ENCODE measurements around the gene SPIRE1. TPM values are rescaled to one million over a fixed set of nuclear protein-coding genes. Genes with fewer than 3 reads are reported as not detected.
"Not testable (repeated sequence)": the region's sequence is repeated elsewhere in the genome, so short reads cannot be mapped to it uniquely, and the experiment has no call there.

Gene SPIRE1
- total RNA-seq, 2 experiments from 2014 or later: 0.99 to 1.4 TPM

DNA sequence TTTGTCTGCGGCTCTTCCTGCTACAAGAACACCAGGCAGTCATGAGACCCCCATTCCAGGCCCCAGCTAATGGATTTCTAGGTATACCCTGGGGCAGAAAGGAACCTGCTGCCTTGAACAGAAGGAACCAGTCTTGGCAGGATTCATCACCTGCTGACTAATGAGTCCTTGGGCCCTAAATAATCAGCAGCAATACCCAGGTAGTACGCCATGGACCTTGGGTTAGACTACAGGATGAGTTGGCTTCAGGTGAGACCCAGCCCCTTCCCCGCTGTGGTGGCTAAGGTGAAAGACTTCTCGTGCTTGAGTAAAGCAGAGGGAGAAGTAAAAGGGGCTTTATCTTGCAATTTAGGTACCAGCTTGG lies 105.0 kb downstream of the SPIRE1 start:
- Histone ChIP-seq H3K27me3 (ENCODE audit: control insufficient read depth in 1 of 2, insufficient read depth in 2 of 2, low read length in 2 of 2) (no peaks in the 10 kb centered on the region), H3K4me1 (ENCODE audit: insufficient read depth, low read length) (no peaks in the 10 kb centered on the region), H3K36me3 (ENCODE audit: insufficient read depth, low read length) (no peaks in the 10 kb centered on the region), H3K4me3 (ENCODE audit: low read length) (no peak overlapping the region), H3K9me3 (ENCODE audit: control insufficient read depth in 1 of 2, insufficient read depth in 1 of 2, low read length in 2 of 2) (peaks cover 0 to 15% of the 10 kb centered on the region in 2 experiments), H3K27ac (ENCODE audit: low read depth in 1 of 2, low read length in 2 of 2) (no peak overlapping the region)
- no peak overlapping the region for H3K4me3 Mint-ChIP-seq
- TF ChIP-seq, protein P1, sequence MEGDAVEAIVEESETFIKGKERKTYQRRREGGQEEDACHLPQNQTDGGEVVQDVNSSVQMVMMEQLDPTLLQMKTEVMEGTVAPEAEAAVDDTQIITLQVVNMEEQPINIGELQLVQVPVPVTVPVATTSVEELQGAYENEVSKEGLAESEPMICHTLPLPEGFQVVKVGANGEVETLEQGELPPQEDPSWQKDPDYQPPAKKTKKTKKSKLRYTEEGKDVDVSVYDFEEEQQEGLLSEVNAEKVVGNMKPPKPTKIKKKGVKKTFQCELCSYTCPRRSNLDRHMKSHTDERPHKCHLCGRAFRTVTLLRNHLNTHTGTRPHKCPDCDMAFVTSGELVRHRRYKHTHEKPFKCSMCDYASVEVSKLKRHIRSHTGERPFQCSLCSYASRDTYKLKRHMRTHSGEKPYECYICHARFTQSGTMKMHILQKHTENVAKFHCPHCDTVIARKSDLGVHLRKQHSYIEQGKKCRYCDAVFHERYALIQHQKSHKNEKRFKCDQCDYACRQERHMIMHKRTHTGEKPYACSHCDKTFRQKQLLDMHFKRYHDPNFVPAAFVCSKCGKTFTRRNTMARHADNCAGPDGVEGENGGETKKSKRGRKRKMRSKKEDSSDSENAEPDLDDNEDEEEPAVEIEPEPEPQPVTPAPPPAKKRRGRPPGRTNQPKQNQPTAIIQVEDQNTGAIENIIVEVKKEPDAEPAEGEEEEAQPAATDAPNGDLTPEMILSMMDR (IDR thresholded peaks at IDR 0.05): no peak
- ATAC-seq (ENCODE audit: poor library complexity) (no peak), DNase-seq (no peak)
- intact Hi-C loops (cut with DNase I, micrococcal nuclease): no loop called here
- POLR2A ChIA-PET: no interaction called here
- CTCF ChIA-PET: no interaction called here
- no peak overlapping the region for H3K27ac Mint-ChIP-seq
- H3K36me3 Mint-ChIP-seq (ENCODE audit: low read depth): no peaks in the 10 kb centered on the region
- H3K27me3 Mint-ChIP-seq: peaks cover 4% of the 10 kb centered on the region
- peaks cover 9% of the 10 kb centered on the region for H3K9me3 Mint-ChIP-seq
- H3K4me1 Mint-ChIP-seq (ENCODE audit: low read depth): no peaks in the 10 kb centered on the region

DNA sequence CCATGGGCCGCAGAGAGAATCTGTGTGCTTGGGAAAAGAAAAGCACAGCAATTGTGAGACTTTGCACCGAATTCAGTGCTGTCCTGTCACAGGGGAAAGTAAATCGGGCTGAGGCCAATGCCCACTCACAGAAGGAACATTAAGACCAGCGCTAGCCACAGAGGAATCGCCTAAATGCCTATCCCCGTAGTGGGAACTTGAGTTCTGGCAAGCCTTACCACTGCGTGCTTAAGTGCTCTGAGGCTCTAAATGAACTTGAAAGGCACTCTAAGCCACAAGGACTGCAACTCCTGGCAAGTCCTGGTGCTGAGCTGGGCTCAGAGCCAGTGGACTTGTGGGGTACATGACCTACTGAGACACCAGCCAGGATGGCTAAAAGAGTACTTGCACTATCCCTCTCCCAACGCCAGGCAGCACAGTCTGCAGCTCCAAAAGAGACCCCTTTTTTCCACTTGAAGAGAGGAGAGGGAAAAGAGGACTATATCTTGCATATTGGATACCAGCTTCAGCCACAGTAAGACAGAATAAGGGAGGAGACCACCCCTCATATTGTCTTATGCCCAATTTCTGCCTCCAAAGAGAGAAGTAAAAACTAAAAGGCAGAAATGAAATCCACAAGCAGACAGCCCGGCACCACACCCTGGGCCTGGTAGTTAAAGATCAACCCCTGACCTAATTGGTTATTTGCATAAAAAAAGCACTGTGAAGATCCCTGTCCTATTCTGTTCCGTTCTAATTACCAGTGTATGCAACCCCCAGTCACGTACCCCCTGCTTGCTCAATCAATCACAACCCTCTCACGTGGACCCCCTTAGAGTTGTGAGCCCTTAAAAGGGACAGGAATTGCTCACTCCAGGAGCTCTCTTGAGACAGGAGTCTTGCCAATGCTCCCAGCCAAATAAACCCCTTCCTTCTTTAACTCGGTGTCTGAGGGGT lies 105.7 kb downstream of the SPIRE1 start:
- POLR2A ChIA-PET; H3K36me3 ChIP-seq (ENCODE audit: insufficient read depth, low read length); DNase-seq; H3K27ac Mint-ChIP-seq; intact Hi-C loops (cut with DNase I, micrococcal nuclease); H3K4me3 ChIP-seq (ENCODE audit: low read length); H3K27ac ChIP-seq (ENCODE audit: low read depth in 1 of 2, low read length in 2 of 2); ATAC-seq (ENCODE audit: poor library complexity); H3K4me3 Mint-ChIP-seq; CTCF ChIA-PET; H3K27me3 Mint-ChIP-seq; H3K4me1 ChIP-seq (ENCODE audit: insufficient read depth, low read length); H3K36me3 Mint-ChIP-seq (ENCODE audit: low read depth); H3K9me3 Mint-ChIP-seq; H3K27me3 ChIP-seq (ENCODE audit: control insufficient read depth in 1 of 2, insufficient read depth in 2 of 2, low read length in 2 of 2); H3K4me1 Mint-ChIP-seq (ENCODE audit: low read depth): not testable (repeated sequence)
- H3K9me3 ChIP-seq (ENCODE audit: control insufficient read depth in 1 of 2, insufficient read depth in 1 of 2, low read length in 2 of 2): peaks cover 0 to 16% of the 10 kb centered on the region in 2 experiments

GRCh38 chr18:12551466-12551865 lies 106.4 kb downstream of the SPIRE1 start:
- intact Hi-C loops (cut with DNase I, micrococcal nuclease); H3K27me3 Mint-ChIP-seq; H3K27ac Mint-ChIP-seq; CTCF ChIA-PET; H3K9me3 ChIP-seq (ENCODE audit: control insufficient read depth in 1 of 2, insufficient read depth in 1 of 2, low read length in 2 of 2); H3K36me3 ChIP-seq (ENCODE audit: insufficient read depth, low read length); POLR2A ChIA-PET; H3K4me3 Mint-ChIP-seq; H3K4me1 ChIP-seq (ENCODE audit: insufficient read depth, low read length); H3K36me3 Mint-ChIP-seq (ENCODE audit: low read depth); H3K4me1 Mint-ChIP-seq (ENCODE audit: low read depth); H3K9me3 Mint-ChIP-seq; ATAC-seq (ENCODE audit: poor library complexity); H3K27ac ChIP-seq (ENCODE audit: low read depth in 1 of 2, low read length in 2 of 2); H3K4me3 ChIP-seq (ENCODE audit: low read length); DNase-seq; H3K27me3 ChIP-seq (ENCODE audit: control insufficient read depth in 1 of 2, insufficient read depth in 2 of 2, low read length in 2 of 2): not testable (repeated sequence)

DNA sequence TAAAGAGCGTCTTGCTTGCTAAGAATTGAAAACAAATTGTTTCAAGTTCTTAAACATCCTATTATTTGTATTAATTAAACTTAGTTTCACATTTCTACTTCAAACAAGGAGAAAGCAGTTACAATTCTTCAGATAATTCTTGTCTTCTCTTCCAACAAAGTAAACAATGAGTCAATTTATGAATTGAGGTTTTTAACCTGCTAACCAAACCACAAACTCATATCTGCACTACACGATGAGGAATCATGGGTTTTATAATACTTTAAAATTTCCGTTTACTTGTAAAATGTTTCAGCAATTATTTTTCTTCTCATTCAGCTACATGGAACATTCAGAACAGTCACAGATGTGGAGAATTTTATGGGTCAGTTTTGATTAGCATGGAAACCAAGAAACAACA lies 114.2 kb downstream of the SPIRE1 start:
- Histone ChIP-seq H3K4me1 (ENCODE audit: insufficient read depth, low read length) (no peaks in the 10 kb centered on the region), H3K27ac (ENCODE audit: low read depth in 1 of 2, low read length in 2 of 2) (no peak overlapping the region), H3K4me3 (ENCODE audit: low read length) (no peak overlapping the region), H3K9me3 (ENCODE audit: control insufficient read depth in 1 of 2, insufficient read depth in 1 of 2, low read length in 2 of 2) (peaks cover 6 to 14% of the 10 kb centered on the region in 2 experiments), H3K36me3 (ENCODE audit: insufficient read depth, low read length) (no peaks in the 10 kb centered on the region), H3K27me3 (ENCODE audit: control insufficient read depth in 1 of 2, insufficient read depth in 2 of 2, low read length in 2 of 2) (no peaks in the 10 kb centered on the region)
- POLR2A ChIA-PET: no interaction called here
- H3K36me3 Mint-ChIP-seq (ENCODE audit: low read depth): no peaks in the 10 kb centered on the region
- peaks cover under 1% of the 10 kb centered on the region for H3K9me3 Mint-ChIP-seq
- no peak overlapping the region for H3K4me3 Mint-ChIP-seq
- H3K27ac Mint-ChIP-seq: no peak overlapping the region
- H3K27me3 Mint-ChIP-seq: no peaks in the 10 kb centered on the region
- CTCF ChIA-PET: no interaction called here
- TF ChIP-seq, protein P1 (IDR thresholded peaks at IDR 0.05): no peak
- H3K4me1 Mint-ChIP-seq (ENCODE audit: low read depth): no peaks in the 10 kb centered on the region
- DNase-seq: no peak
- intact Hi-C loops (cut with DNase I, micrococcal nuclease): no loop called here
- ATAC-seq (ENCODE audit: poor library complexity): no peak

Measured in CD4-positive, alpha-beta T cell (primary cell).